Activated CD8-positive, alpha-beta T cell treated with anti-CD3 and anti-CD28 coated beads for 36 hours (primary cell): ENCODE measurements around the gene ALOX12B. TPM values are rescaled to one million over a fixed set of nuclear protein-coding genes. Genes with fewer than 3 reads are reported as not detected.

Source experiments
- ATAC-seq: fragments of 200-7000 bp; cut with Tn5 transposase; one replicate; pipeline ENCODE4 v1.10.0; 2021; ENCODE audit warnings: mild to moderate bottlenecking, moderate library complexity
- CTCF ChIA-PET: fragments of 350-600 bp; sonication (Branson Sonifier 250); formaldehyde crosslinking; loops from one replicate; lab custom pipeline; 2021; ENCODE audit warnings: antibody characterized with exemption; lab: Charles Lee
- POLR2A ChIA-PET: fragments of 350-600 bp; sonication (Branson Sonifier 250); formaldehyde crosslinking; loops from one replicate; lab custom pipeline; 2021; ENCODE audit warnings: antibody characterized with exemption; lab: Charles Lee
- DNase-seq: peaks from one replicate; pipeline ENCODE4 v3.0.0-alpha.2; 2020
- H3K27ac Mint-ChIP-seq: one replicate; pipeline ENCODE4 v1.8.0; 2021; ENCODE audit warnings: mild to moderate bottlenecking, mixed read lengths
- H3K27me3 Mint-ChIP-seq: one replicate; pipeline ENCODE4 v1.8.0; 2021; ENCODE audit warnings: mixed read lengths
- H3K36me3 Mint-ChIP-seq: one replicate; pipeline ENCODE4 v1.8.0; 2021; ENCODE audit warnings: low read depth, mixed read lengths
- H3K4me1 Mint-ChIP-seq: one replicate; pipeline ENCODE4 v1.8.0; 2021; ENCODE audit warnings: low read depth, mixed read lengths
- H3K4me3 Mint-ChIP-seq: one replicate; pipeline ENCODE4 v1.8.0; 2021; ENCODE audit warnings: mild to moderate bottlenecking, moderate library complexity, mixed read lengths
- H3K9me3 Mint-ChIP-seq: one replicate; pipeline ENCODE4 v1.8.0; 2021; ENCODE audit warnings: mixed read lengths
- intact Hi-C: fragments of 100-400 bp; cut with micrococcal nuclease; formaldehyde crosslinking; loops from one replicate; pipeline ENCODE4 v1.10.0; 2022
- total RNA-seq, 2 experiments: library from RNA; stranded (reverse); gene quantifications; one replicate each; pipeline ENCODE4 v1.2.3, GENCODE V29; 2021
- TF ChIP-seq, protein P1 (sequence below): fragments of 200-600 bp; IDR thresholded peaks from one replicate; pipeline ENCODE4 v1.8.0; 2022; ENCODE audit warnings: antibody characterized with exemption, mild to moderate bottlenecking

The ALOX12B gene
- total RNA-seq, 2 experiments from 2014 or later = 4.3 to 5.2 TPM

DNA sequence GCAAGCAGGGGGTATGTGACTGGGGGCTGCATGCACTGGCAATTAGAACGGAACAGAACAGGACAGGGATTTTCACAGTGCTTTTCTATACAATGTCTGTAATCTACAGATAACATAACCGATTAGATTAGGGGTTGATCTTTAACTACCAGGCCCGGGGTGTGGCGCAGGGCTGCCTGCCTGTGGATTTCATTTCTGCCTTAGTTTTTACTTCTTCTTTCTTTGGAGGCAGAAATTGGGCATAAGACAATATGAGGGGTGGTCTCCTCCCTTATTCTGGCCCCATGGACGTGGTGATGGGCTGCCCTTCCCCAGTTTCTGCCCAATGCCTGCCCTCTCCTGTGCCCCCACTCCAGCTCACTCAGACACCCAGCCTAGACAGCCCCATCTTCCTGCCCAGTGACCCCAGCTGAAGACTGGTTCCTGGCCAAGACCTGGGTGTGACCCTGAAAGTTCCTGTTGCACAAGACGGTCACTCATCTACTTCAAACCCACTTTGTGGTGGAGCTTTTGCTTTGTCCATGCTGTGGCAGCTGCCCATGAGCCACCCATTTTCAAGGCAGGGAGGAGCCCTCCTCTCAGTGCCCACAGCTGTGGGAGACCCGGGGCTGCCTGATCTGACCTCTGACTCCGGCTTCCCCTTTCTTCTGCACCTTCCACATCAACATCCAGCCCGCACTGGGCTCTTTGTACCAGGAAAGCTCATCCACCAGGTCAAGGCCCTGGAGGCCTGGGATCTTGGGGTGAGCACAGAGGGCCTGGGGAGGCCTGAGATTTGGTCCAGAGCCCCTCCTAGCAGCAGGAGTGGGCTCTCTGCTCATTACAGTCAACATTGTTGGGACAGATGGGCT lies 18.6 kb downstream of the ALOX12B start:
- DNase-seq (no peak), ATAC-seq (no peak)
- peaks cover 15% of the 10 kb centered on the region for H3K4me1 Mint-ChIP-seq
- peaks cover 30% of the 10 kb centered on the region for H3K27me3 Mint-ChIP-seq
- ChIA-PET CTCF (interaction anchor here (1.2 to 12.2 kb wide), 5 partner anchors 8 to 49 kb away, joined by 6 to 360 read pairs (median 110); partner anchors contain the start of genes ALOX12B and ALOXE3), POLR2A (interaction anchor here (0.8 kb wide), 1 partner anchor 10 kb away, joined by 7 read pairs; no protein-coding TSS in a partner anchor)
- intact Hi-C loops = no loop called here
- H3K4me3 Mint-ChIP-seq = no peak overlapping the region
- no peaks in the 10 kb centered on the region for H3K36me3 Mint-ChIP-seq
- no peaks in the 10 kb centered on the region for H3K9me3 Mint-ChIP-seq
- TF ChIP-seq, protein P1, sequence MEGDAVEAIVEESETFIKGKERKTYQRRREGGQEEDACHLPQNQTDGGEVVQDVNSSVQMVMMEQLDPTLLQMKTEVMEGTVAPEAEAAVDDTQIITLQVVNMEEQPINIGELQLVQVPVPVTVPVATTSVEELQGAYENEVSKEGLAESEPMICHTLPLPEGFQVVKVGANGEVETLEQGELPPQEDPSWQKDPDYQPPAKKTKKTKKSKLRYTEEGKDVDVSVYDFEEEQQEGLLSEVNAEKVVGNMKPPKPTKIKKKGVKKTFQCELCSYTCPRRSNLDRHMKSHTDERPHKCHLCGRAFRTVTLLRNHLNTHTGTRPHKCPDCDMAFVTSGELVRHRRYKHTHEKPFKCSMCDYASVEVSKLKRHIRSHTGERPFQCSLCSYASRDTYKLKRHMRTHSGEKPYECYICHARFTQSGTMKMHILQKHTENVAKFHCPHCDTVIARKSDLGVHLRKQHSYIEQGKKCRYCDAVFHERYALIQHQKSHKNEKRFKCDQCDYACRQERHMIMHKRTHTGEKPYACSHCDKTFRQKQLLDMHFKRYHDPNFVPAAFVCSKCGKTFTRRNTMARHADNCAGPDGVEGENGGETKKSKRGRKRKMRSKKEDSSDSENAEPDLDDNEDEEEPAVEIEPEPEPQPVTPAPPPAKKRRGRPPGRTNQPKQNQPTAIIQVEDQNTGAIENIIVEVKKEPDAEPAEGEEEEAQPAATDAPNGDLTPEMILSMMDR = no peak
- H3K27ac Mint-ChIP-seq = no peak overlapping the region

GRCh38 chr17:8067806-8068205 lies 19.7 kb downstream of the ALOX12B start:
- Mint-ChIP-seq H3K27ac (no peak overlapping the region), H3K4me3 (no peak overlapping the region), H3K27me3 (peaks cover 30% of the 10 kb centered on the region), H3K9me3 (no peaks in the 10 kb centered on the region), H3K36me3 (no peaks in the 10 kb centered on the region), H3K4me1 (peaks cover 5% of the 10 kb centered on the region)
- intact Hi-C loops = no loop called here
- ChIA-PET POLR2A (no interaction called here), CTCF (interaction anchor here (7.7 to 12.2 kb wide), 3 partner anchors 7 to 50 kb away, joined by 98 to 360 read pairs (median 110); partner anchors contain the start of gene ALOXE3)
- DNase-seq = no peak
- ATAC-seq = no peak
- TF ChIP-seq, protein P1 = no peak

DNA sequence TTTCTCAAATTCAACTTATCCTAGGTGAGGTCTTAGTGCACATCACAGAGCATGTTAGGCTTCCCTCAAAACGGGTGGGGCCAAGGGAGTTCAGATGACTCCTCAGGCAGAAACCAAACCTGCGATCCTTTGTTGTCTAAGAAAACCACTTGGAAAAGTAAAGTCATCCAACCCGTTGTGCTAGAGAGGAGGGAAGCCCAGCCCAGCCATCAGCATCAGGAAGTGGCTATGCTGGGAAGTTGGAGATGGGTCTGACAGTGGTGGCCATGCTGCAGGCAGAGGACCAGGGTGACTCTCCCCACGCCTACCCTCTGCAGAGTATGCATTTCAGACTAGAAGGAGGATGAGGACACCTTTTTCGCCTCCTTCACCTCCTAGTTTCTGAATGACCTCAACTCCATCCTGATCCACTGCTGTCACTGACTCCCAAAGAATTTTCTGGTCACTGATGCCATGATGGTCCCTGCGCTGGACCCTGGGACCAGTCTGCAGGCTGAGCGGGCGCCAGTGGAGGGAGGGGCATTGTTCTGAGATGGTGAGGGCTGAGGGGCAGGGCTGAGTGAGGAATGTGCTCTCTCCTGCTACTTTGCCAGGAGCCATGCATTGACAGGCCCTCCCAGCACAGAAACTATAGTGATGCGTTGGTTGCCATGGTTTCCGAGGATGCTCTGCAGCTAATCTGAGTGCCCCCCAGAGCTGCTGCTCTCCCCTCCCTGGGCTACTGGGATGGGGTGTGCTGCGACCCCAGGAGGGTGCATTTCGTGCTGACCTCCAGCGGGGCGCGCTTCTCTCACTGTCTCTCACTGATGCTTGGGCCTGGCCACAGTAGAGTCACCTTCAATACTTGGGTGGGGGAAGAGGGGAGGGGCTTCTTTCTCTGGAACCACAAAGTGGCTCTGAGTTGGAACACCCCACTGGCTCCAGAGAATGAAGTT lies 20.4 kb downstream of the ALOX12B start:
- CTCF ChIA-PET = interaction anchor here (12.6 kb wide), 1 partner anchor 7 kb away, joined by 360 read pairs; no protein-coding TSS in a partner anchor
- H3K9me3 Mint-ChIP-seq = no peaks in the 10 kb centered on the region
- H3K36me3 Mint-ChIP-seq = no peaks in the 10 kb centered on the region
- TF ChIP-seq, protein P1 = no peak
- peaks cover 31% of the 10 kb centered on the region for H3K27me3 Mint-ChIP-seq
- H3K4me1 Mint-ChIP-seq = no peaks in the 10 kb centered on the region
- H3K27ac Mint-ChIP-seq = no peak overlapping the region
- DNase-seq (no peak), ATAC-seq (no peak)
- intact Hi-C loops = no loop called here
- no peak overlapping the region for H3K4me3 Mint-ChIP-seq
- POLR2A ChIA-PET = no interaction called here

- TF ChIP-seq, protein P1 = no peak
- no peaks in the 10 kb centered on the region for H3K36me3 Mint-ChIP-seq
- H3K4me1 Mint-ChIP-seq = no peaks in the 10 kb centered on the region
- no peaks in the 10 kb centered on the region for H3K9me3 Mint-ChIP-seq
- H3K4me3 Mint-ChIP-seq = no peak overlapping the region
- CTCF ChIA-PET = interaction anchor here (12.6 kb wide), 1 partner anchor 9 kb away, joined by 360 read pairs; no protein-coding TSS in a partner anchor
- POLR2A ChIA-PET = interaction anchor here (0.6 kb wide), 1 partner anchor 46 kb away, joined by 3 read pairs; no protein-coding TSS in a partner anchor
- H3K27ac Mint-ChIP-seq = no peak overlapping the region
- peaks cover 32% of the 10 kb centered on the region for H3K27me3 Mint-ChIP-seq
- DNase-seq (no peak), ATAC-seq (no peak)
- intact Hi-C loops = no loop called here
Observed at GRCh38 chr17:8064561-8065019, 22.9 kb downstream of the ALOX12B start.
